ENCODE data around the gene C19orf47. TPM values are rescaled to one million over a fixed set of nuclear protein-coding genes. Genes with fewer than 3 reads are reported as not detected.

C19orf47 gene
- total RNA-seq, 1 experiment from 2014 or later = 21.2 TPM

GRCh38 chr19:40312533-40312932 lies 35.7 kb downstream of the C19orf47 start:
- H3K27ac ChIP-seq = no peak overlapping the region
- CTCF ChIA-PET = no interaction called here
- H3K36me3 ChIP-seq (ENCODE audit: low read depth) = no peaks in the 10 kb centered on the region
- H3K4me1 ChIP-seq (replicated peaks; ENCODE audit: insufficient read depth) = no peaks in the 10 kb centered on the region
- intact Hi-C loops (cut with micrococcal nuclease; ENCODE audit: unreplicated experiment) = no loop called here
- no TSS peak for BruUV-seq (replicated peaks)
- no peak overlapping the region for H3K4me2 ChIP-seq
- no peaks in the 10 kb centered on the region for H3K79me2 ChIP-seq (ENCODE audit: low read depth)
- POLR2A ChIA-PET (ENCODE audit: unreplicated experiment) = no interaction called here
- DNase-seq = no peak
- no peaks in the 10 kb centered on the region for H4K20me1 ChIP-seq (ENCODE audit: insufficient read depth)
- no peak overlapping the region for H2AFZ ChIP-seq
- no peaks in the 10 kb centered on the region; the same call in 1 of the 2 replicates for H3F3A ChIP-seq (ENCODE audit: insufficient read depth, low read depth)
- H3K27me3 ChIP-seq (ENCODE audit: insufficient read depth, low read depth) = no peaks in the 10 kb centered on the region
- no peak overlapping the region for H3K4me3 ChIP-seq
- no peak for TF ChIP-seq EZH2 (IDR thresholded peaks at IDR 0.05; ENCODE audit: low read depth)
- no peak for TF ChIP-seq CTCF (conservative IDR thresholded peaks at IDR 0.05)
- no peaks in the 10 kb centered on the region for H3K9me2 ChIP-seq (ENCODE audit: insufficient read depth)
- no peaks in the 10 kb centered on the region for H3K9me3 ChIP-seq (ENCODE audit: insufficient read depth, low read depth)

GRCh38 chr19:40309666-40310065 lies 38.5 kb downstream of the C19orf47 start:
- ChIA-PET POLR2A (ENCODE audit: unreplicated experiment) (no interaction called here), CTCF (no interaction called here)
- no peak for TF ChIP-seq CTCF (conservative IDR thresholded peaks at IDR 0.05)
- no peak for TF ChIP-seq EZH2 (IDR thresholded peaks at IDR 0.05; ENCODE audit: low read depth)
- Histone ChIP-seq H3K9me3 (ENCODE audit: insufficient read depth, low read depth) (no peaks in the 10 kb centered on the region), H3K4me1 (replicated peaks; ENCODE audit: insufficient read depth) (no peaks in the 10 kb centered on the region), H2AFZ (no peak overlapping the region), H3K4me2 (no peak overlapping the region), H4K20me1 (ENCODE audit: insufficient read depth) (no peaks in the 10 kb centered on the region), H3K36me3 (ENCODE audit: low read depth) (no peaks in the 10 kb centered on the region), H3K79me2 (ENCODE audit: low read depth) (no peaks in the 10 kb centered on the region), H3K27ac (no peak overlapping the region), H3K4me3 (no peak overlapping the region), H3K27me3 (ENCODE audit: insufficient read depth, low read depth) (no peaks in the 10 kb centered on the region), H3F3A (ENCODE audit: insufficient read depth, low read depth) (no peaks in the 10 kb centered on the region; the same call in 1 of the 2 replicates), H3K9me2 (ENCODE audit: insufficient read depth) (no peaks in the 10 kb centered on the region)
- no TSS peak for BruUV-seq (replicated peaks)
- DNase-seq = no peak
- intact Hi-C loops (cut with micrococcal nuclease; ENCODE audit: unreplicated experiment) = loop anchor here (10.0 kb wide), 1 partner anchor 165 kb away; no protein-coding TSS in a partner anchor

- Histone ChIP-seq H2AFZ (no peak overlapping the region), H4K20me1 (ENCODE audit: insufficient read depth) (no peaks in the 10 kb centered on the region), H3K9me2 (ENCODE audit: insufficient read depth) (no peaks in the 10 kb centered on the region), H3K4me1 (replicated peaks; ENCODE audit: insufficient read depth) (no peaks in the 10 kb centered on the region), H3K4me2 (no peak overlapping the region), H3K27me3 (ENCODE audit: insufficient read depth, low read depth) (no peaks in the 10 kb centered on the region), H3F3A (ENCODE audit: insufficient read depth, low read depth) (no peaks in the 10 kb centered on the region; the same call in 1 of the 2 replicates), H3K27ac (no peak overlapping the region), H3K4me3 (no peak overlapping the region), H3K79me2 (ENCODE audit: low read depth) (no peaks in the 10 kb centered on the region), H3K36me3 (ENCODE audit: low read depth) (no peaks in the 10 kb centered on the region), H3K9me3 (ENCODE audit: insufficient read depth, low read depth) (no peaks in the 10 kb centered on the region)
- TF ChIP-seq CTCF (conservative IDR thresholded peaks at IDR 0.05) (peak; percentile 86), EZH2 (IDR thresholded peaks at IDR 0.05; ENCODE audit: low read depth) (no peak)
- no TSS peak for BruUV-seq (replicated peaks)
- POLR2A ChIA-PET (ENCODE audit: unreplicated experiment) = interaction anchor here (0.6 to 0.7 kb wide), 3 partner anchors 116 to 304 kb away, joined by 4 to 11 read pairs (median 6); no protein-coding TSS in a partner anchor
- CTCF ChIA-PET = interaction anchor here (0.5 to 1.4 kb wide), 15 partner anchors 25 to 1253 kb away, joined by 3 to 13 read pairs (median 4); no protein-coding TSS in a partner anchor
- intact Hi-C loops (cut with micrococcal nuclease; ENCODE audit: unreplicated experiment) = loop anchor here (1.0 to 10.0 kb wide), 4 partner anchors 161 to 329 kb away; no protein-coding TSS in a partner anchor
- DNase-seq = peak; percentile 67 to 74
Measured at GRCh38 chr19:40305403-40305802, 42.8 kb downstream of the C19orf47 start.

Measured in PC-9 (cell line).